Activated CD8-positive, alpha-beta T cell treated with anti-CD3 and anti-CD28 coated beads for 36 hours (primary cell): Measurements from ENCODE around the gene LIX1L. TPM values are rescaled to one million over a fixed set of nuclear protein-coding genes. Genes with fewer than 3 reads are reported as not detected.

ENCODE experiments used
- ATAC-seq: fragments of 200-7000 bp; cut with Tn5 transposase; one replicate; pipeline ENCODE4 v1.10.0; 2021; ENCODE audit warnings: mild to moderate bottlenecking, moderate library complexity
- CTCF ChIA-PET: fragments of 350-600 bp; sonication (Branson Sonifier 250); formaldehyde crosslinking; loops from one replicate; lab custom pipeline; 2021; ENCODE audit warnings: antibody characterized with exemption; lab: Charles Lee
- POLR2A ChIA-PET: fragments of 350-600 bp; sonication (Branson Sonifier 250); formaldehyde crosslinking; loops from one replicate; lab custom pipeline; 2021; ENCODE audit warnings: antibody characterized with exemption; lab: Charles Lee
- DNase-seq: peaks from one replicate; pipeline ENCODE4 v3.0.0-alpha.2; 2020
- H3K27ac Mint-ChIP-seq: one replicate; pipeline ENCODE4 v1.8.0; 2021; ENCODE audit warnings: mild to moderate bottlenecking, mixed read lengths
- H3K27me3 Mint-ChIP-seq: one replicate; pipeline ENCODE4 v1.8.0; 2021; ENCODE audit warnings: mixed read lengths
- H3K36me3 Mint-ChIP-seq: one replicate; pipeline ENCODE4 v1.8.0; 2021; ENCODE audit warnings: low read depth, mixed read lengths
- H3K4me1 Mint-ChIP-seq: one replicate; pipeline ENCODE4 v1.8.0; 2021; ENCODE audit warnings: low read depth, mixed read lengths
- H3K4me3 Mint-ChIP-seq: one replicate; pipeline ENCODE4 v1.8.0; 2021; ENCODE audit warnings: mild to moderate bottlenecking, moderate library complexity, mixed read lengths
- H3K9me3 Mint-ChIP-seq: one replicate; pipeline ENCODE4 v1.8.0; 2021; ENCODE audit warnings: mixed read lengths
- intact Hi-C: fragments of 100-400 bp; cut with micrococcal nuclease; formaldehyde crosslinking; loops from one replicate; pipeline ENCODE4 v1.10.0; 2022
- total RNA-seq, 2 experiments: library from RNA; stranded (reverse); gene quantifications; one replicate each; pipeline ENCODE4 v1.2.3, GENCODE V29; 2021
- TF ChIP-seq, protein P1 (sequence below): fragments of 200-600 bp; IDR thresholded peaks from one replicate; pipeline ENCODE4 v1.8.0; 2022; ENCODE audit warnings: antibody characterized with exemption, mild to moderate bottlenecking

LIX1L gene
- total RNA-seq, 2 experiments from 2014 or later, result 41.5 to 43.6 TPM

DNA sequence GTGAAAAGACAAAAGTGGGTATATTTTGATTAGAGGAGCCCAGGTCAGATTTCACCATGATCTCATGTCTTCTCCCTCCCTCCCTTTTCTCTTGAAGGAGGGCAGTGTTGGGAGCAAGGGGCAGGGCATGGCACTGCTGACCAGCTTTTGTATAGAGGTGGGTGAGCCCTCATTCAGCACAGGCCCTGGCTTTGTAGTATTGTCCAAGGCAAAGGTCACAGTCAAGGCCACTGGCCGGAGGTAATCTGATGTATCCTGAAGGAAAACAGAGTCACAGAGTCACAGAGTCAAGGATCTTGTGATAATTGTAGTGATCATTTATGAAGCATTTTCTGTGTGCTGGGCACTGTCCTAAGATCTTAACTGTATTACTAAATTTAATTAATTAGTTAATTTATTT, 59.8 kb downstream of the LIX1L start:
- ChIA-PET CTCF (interaction anchor here (1.3 kb wide), 1 partner anchor 12 kb away, joined by 3 read pairs; the partner anchor contains the start of gene ITGA10), POLR2A (no interaction called here)
- H3K27ac Mint-ChIP-seq, result no peak overlapping the region
- H3K4me1 Mint-ChIP-seq, result no peaks in the 10 kb centered on the region
- DNase-seq (no peak), ATAC-seq (no peak)
- H3K4me3 Mint-ChIP-seq, result no peak overlapping the region
- TF ChIP-seq, protein P1, sequence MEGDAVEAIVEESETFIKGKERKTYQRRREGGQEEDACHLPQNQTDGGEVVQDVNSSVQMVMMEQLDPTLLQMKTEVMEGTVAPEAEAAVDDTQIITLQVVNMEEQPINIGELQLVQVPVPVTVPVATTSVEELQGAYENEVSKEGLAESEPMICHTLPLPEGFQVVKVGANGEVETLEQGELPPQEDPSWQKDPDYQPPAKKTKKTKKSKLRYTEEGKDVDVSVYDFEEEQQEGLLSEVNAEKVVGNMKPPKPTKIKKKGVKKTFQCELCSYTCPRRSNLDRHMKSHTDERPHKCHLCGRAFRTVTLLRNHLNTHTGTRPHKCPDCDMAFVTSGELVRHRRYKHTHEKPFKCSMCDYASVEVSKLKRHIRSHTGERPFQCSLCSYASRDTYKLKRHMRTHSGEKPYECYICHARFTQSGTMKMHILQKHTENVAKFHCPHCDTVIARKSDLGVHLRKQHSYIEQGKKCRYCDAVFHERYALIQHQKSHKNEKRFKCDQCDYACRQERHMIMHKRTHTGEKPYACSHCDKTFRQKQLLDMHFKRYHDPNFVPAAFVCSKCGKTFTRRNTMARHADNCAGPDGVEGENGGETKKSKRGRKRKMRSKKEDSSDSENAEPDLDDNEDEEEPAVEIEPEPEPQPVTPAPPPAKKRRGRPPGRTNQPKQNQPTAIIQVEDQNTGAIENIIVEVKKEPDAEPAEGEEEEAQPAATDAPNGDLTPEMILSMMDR, result no peak
- H3K36me3 Mint-ChIP-seq, result no peaks in the 10 kb centered on the region
- no peaks in the 10 kb centered on the region for H3K9me3 Mint-ChIP-seq
- no peaks in the 10 kb centered on the region for H3K27me3 Mint-ChIP-seq
- intact Hi-C loops, result no loop called here

DNA sequence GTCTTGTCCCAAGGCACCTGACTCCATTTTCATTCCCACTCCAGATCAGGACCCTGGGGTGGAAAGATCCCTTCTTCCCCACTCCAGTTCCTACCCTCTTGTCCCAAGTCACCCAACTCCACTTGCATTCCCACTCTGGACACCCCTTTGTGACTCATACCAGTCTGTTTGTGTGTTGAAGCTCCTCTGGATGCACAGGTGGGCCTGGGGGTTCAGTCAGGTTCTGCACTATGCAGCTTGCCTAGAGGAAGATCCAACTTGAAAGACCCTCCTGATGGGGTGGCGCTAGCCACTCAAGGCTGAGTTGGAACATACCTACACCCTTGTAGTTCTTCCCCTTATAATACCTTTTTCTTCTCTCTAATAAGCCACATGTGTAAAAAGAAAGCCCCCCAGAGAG, 62.3 kb downstream of the LIX1L start:
- H3K36me3 Mint-ChIP-seq, result no peaks in the 10 kb centered on the region
- H3K27me3 Mint-ChIP-seq, result no peaks in the 10 kb centered on the region
- intact Hi-C loops, result no loop called here
- no peak overlapping the region for H3K27ac Mint-ChIP-seq
- no peaks in the 10 kb centered on the region for H3K4me1 Mint-ChIP-seq
- H3K9me3 Mint-ChIP-seq, result no peaks in the 10 kb centered on the region
- POLR2A ChIA-PET, result no interaction called here
- ATAC-seq, result no peak
- TF ChIP-seq, protein P1, result no peak
- DNase-seq, result no peak
- CTCF ChIA-PET, result interaction anchor here (0.7 to 1.7 kb wide), 8 partner anchors 9 to 59 kb away, joined by 3 to 8 read pairs (median 3); partner anchors contain the start of genes ITGA10 and NUDT17
- no peak overlapping the region for H3K4me3 Mint-ChIP-seq

DNA sequence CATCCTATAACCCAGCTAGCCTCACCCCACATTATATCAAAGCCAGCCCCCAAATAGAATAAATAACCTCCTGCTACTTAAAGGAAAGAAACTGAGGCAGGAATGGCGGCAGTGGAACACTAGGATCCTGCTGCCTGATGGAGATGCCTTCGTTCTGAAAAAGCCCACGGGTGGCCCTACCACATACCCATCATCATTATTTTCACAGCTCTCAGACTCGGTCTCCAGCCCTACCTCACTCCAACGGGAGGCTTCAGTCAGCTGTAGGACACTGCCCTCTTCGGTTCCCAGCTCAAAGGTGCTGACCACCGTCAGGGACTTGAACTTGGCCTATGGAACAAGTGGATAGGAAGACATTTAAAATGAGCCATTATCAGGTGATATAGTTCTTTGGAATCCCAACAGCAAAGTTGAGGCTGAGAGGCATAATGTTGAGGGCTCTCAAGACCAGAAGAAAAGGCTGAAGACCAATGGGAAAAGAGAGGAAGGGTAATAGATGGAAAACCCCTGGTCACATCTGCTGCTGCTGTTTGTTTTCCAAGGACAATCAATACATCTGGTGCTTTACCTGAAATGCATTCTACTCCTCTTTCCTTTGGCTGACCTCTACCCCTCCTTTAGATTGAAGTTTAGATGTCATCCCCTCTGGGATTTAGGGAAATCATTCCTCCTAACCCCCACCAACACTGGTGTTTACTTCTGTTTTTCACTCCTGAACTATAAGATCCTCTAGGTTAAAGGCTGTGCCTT, 64.3 kb downstream of the LIX1L start:
- CTCF ChIA-PET, result interaction anchor here (1.7 to 3.6 kb wide), 10 partner anchors 13 to 124 kb away, joined by 3 to 43 read pairs (median 20); partner anchors contain the start of genes ITGA10 and NUDT17
- no peak for DNase-seq
- TF ChIP-seq, protein P1, result no peak
- POLR2A ChIA-PET, result no interaction called here
- no peaks in the 10 kb centered on the region for H3K27me3 Mint-ChIP-seq
- H3K36me3 Mint-ChIP-seq, result no peaks in the 10 kb centered on the region
- intact Hi-C loops, result no loop called here
- H3K9me3 Mint-ChIP-seq, result no peaks in the 10 kb centered on the region
- H3K4me1 Mint-ChIP-seq, result no peaks in the 10 kb centered on the region
- H3K27ac Mint-ChIP-seq, result no peak overlapping the region
- H3K4me3 Mint-ChIP-seq, result no peak overlapping the region
- no peak for ATAC-seq

DNA sequence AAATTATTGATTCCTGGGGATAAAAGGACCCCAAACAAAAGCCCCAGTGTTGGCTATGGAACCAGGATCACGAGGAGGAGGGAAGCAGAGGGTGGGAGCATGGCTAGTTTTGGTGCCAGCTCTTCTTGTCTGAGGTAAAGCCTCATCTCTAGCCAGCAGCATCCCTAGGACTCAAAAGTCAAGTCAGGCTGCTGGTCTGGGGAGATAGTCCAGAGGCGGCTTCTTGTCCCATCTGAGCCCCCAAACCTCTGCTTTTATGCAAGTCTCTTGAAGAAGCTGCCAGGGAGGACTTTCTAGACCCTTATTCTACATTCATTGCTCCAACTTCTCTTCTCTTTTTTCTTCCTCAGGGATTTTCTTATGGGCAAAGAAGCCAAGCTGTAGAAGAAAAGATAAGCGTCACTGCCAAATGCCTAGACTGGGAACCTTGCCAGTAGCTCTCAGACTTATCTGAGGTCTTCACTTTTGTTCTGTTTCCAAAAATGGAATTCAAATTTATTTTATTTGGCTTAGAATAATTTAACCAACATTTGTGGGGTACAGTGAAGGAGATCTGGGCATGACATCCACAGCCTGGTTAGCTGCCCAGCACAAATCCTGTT, 65.2 kb downstream of the LIX1L start:
- no peak for ATAC-seq
- no peaks in the 10 kb centered on the region for H3K36me3 Mint-ChIP-seq
- intact Hi-C loops, result no loop called here
- no peak for DNase-seq
- TF ChIP-seq, protein P1, result no peak
- CTCF ChIA-PET, result interaction anchor here (1.0 to 3.6 kb wide), 26 partner anchors 8 to 140 kb away, joined by 3 to 43 read pairs (median 6); partner anchors contain the start of genes ITGA10, NUDT17 and PEX11B
- H3K27me3 Mint-ChIP-seq, result no peaks in the 10 kb centered on the region
- H3K4me3 Mint-ChIP-seq, result no peak overlapping the region
- H3K9me3 Mint-ChIP-seq, result no peaks in the 10 kb centered on the region
- no peak overlapping the region for H3K27ac Mint-ChIP-seq
- POLR2A ChIA-PET, result interaction anchor here (1.3 kb wide), 1 partner anchor 46 kb away, joined by 3 read pairs; no protein-coding TSS in a partner anchor
- no peaks in the 10 kb centered on the region for H3K4me1 Mint-ChIP-seq
